Measurements from ENCODE around the gene ZNF786.
"Not testable (repeated sequence)": the region's sequence is repeated elsewhere in the genome, so short reads cannot be mapped to it uniquely, and the experiment has no call there.

The ZNF786 gene

DNA sequence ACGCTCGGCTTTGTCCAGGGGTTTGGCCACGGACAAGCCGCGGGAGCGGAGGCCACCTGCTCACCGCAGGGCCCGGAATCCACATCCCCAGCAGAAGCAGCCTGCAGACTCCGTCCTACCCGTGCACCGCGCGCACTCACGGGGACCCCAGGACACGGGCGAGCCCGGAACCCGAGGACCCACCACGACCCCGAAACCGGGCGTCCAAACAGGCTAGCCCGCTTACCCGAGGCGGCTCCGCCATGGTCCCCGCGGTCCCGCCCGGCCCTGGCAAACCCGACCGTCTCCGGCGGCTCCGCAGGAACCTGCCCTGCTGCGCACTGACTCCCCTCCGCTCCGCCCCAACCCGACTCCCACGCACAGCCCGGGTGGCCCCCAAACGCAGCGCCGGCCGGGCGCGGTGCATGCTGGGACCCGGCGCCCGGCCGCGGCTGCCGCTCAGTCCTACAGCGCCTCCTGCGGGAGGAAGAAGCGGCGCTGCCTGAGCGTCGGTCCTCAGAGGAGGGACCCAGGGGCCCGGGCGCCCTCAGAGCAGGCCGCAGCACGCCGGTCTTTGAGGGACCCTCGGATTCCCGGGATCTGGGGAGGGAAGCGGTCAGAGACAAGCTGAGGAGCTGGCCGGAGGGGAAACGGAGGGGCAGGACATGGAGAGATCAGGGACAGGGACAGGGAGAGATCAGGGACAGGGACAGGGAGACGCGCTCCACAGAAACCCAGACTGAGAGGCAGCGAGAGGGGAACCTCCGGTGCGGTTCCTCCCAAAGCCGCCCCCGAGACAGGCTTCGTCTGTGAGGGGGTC lies at the start of gene ZNF786:
ZNF786 (minus strand) TSS at position 322 of the 799 bp plus-strand sequence; CDS start at position 244, 78 bp downstream.
- peak; percentile 95 for DNase-seq

DNA sequence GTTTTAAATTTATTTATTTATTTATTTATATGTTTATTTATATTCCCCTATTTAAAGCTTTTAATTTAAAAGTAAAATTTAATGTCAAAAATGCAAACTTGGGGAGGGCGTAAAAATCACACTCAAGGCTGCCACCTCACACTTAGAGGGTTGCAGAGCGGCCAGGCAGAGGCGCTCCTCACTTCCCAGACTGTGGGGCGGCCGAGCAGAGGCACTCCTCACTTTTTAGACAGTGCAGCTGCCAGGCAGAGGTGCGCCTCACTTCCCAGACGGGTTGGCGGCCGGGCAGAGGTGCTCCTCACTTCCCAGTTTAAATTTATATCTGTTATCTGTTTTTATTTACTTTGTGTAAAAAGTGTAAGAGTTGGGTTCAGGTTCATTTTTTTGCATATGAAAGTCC lies 45.6 kb upstream of the ZNF786 start:
- DNase-seq, result no peak

- peak; percentile 58 for DNase-seq
Observed at GRCh38 chr7:149133028-149133710, 42.7 kb upstream of the ZNF786 start.

DNA sequence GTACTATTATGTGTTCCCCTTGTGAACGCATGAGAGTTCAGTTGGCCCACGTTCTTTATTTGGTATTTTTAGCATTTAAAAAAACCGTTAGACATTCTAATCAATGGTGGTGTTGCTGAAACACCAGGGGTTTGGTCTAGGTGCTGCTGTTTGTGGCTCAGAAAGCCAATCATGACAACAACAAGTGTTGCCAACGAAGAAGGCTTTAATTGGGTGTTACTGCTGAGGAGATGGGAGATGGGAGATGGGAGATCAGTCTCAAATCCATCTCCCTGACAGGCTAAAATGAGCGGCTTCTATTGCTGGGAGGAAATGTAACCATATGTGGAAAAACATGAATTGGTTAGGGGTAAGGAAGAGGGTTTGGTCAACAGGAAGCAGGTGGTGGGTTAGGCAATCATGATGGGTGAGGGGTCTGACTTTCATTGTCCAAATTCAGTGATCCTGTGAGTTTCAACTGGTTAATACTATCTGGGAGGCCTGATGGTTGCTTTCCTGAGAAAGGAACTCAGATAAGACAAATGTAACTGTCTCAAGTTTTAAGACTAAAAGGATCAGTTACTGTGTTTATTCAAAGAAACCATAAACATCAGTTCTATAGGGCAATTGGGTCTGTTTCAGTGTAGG lies 40.2 kb upstream of the ZNF786 start:
- DNase-seq, result no peak

GRCh38 chr7:149126662-149127266 lies 36.2 kb upstream of the ZNF786 start:
- peak; percentile 72 for DNase-seq

- DNase-seq, result peak; percentile 95
Observed at GRCh38 chr7:149125863-149126661, 35.5 kb upstream of the ZNF786 start, which contains the start of gene ZNF425. Gene ZNF425 (minus strand): TSS chr7:149126324. CDS start chr7:149126213, 111 bp downstream.

DNA sequence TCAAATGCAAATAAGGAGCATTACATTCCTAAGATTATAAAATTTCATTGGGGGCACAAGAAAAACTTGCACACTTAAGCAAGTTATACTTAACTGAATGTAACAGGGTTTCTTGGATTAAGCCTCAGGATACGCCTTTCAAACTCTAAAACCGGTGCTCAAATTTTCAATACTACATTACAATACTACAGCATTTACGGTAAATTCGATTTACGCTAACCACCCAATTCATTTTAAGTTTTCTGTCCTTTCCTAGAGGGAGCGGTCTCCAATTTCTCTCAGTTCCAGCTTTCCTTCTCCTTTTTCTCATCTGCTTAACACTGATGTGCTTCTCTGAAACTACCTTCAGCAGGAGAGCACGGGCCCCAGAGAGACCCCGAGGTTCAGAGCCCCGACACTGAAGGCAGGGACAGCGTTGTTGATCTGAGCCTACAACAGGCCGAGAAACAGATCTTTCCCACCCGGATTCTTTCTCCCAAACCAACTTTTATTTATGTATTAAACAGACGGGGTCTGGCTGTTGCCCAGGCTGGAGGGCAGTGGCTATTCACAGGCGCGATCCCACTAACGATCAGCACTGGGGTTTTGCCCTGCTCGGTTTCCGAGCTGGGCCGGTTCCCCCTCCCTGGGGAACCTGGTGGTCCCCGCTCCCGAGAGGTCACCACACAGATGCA lies 34.8 kb upstream of the ZNF786 start:
- peak; percentile 69 for DNase-seq

DNA sequence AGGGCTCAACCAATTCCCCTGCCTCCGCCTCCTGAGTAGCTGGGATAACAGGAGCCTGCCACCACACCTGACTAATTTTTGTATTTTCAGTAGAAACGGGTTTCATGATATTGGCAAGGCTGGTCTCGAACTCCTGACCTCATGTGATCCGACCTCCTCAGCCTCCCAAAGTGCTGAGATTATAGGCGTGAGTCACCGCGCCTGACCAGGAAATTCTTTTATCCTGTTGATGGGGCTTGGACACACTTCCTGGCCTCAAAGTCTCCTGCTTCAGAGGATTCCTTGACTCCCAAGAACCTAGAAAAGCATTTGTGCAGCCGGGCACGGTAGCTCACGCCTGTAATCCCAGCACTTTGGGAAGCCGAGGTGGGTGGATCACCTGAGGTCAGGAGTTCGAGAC lies 19.5 kb upstream of the ZNF786 start:
- DNase-seq, result no peak

GRCh38 chr7:149104749-149105148 lies 14.2 kb upstream of the ZNF786 start:
- DNase-seq, result no peak

DNA sequence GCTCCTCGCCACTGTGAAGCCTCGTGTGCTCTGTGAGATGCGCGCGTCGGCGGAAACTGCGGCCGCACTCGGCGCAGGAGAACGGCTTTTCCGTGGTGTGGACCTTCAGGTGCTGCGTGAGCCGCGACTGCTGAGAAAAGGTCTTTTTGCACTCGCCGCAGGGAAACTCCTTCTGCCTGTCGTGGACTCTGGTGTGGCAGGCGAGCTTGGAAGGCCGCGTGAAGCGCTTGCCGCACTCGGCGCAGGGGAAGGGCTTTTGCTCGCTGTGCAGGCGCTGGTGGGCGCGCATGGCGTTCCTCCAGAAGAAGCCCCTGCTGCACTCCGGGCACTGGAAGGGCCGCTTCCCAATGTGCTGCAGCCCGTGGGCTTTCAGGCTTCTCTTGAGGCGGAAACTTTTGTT lies 13.7 kb upstream of the ZNF786 start:
- no peak for DNase-seq

DNA sequence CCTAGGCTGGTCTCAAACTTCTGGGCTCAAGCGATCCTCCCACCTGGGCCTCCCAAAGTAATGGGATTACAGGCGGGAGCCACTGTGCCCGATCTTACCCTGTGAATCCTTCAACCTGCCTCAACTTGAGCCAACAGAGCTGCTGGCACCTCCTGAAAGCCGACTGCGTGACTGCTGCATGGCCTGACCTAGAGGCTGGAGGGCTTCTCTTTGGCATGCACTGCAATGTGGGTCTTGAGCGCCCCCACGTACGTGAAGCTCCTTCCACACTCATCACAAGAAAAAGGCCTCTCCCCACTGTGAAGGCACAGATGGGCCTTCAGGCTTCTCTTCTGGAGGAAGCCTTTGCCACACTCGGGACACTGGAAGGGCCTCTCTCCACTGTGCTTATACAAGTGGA lies 12.9 kb upstream of the ZNF786 start:
- DNase-seq, result no peak

DNA sequence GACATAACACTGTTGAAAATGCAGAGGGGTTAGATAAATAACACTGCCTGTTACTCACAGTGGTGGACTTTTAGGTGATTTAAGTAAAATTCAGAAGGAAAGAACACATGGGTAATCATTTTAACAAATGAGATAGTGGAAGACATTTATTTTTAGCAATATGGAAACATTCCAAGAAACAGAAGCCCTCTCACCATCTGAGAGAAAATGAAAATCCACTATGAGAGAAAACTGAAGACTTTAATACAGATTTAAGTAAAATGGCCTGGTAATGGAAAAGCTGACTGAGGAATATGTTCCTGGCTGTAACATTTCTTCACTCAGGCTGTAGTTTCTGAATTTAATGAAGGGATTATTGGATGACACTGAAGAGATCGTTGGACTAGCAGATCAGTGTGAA lies 12.1 kb upstream of the ZNF786 start:
- no peak for DNase-seq

- DNase-seq, result no peak
Observed at GRCh38 chr7:149100821-149101220, 10.3 kb upstream of the ZNF786 start.

DNA sequence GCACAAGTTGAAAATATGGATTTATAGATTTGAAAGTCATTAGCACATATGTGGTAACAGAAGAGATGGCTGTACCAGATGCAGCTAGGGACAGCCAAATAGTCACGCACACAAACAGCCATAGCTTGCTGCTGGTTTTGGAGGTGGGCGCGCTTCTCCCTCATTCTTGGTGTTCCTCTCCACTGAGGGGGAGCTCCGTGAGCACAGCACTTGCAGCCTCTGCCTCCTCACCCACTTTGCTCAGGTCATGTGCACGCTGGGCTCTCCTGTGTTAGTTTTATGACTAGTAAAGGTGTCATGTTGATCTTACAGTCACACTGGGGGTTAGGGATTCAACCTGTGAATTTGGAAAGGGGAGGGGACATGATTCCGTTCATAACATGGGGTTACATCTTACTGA lies 8.5 kb upstream of the ZNF786 start:
- DNase-seq, result no peak

GRCh38 chr7:149097088-149097487 lies 6.6 kb upstream of the ZNF786 start:
- DNase-seq, result no peak

GRCh38 chr7:149093228-149093627 lies 2.7 kb upstream of the ZNF786 start:
- peak; percentile 33 for DNase-seq

DNA sequence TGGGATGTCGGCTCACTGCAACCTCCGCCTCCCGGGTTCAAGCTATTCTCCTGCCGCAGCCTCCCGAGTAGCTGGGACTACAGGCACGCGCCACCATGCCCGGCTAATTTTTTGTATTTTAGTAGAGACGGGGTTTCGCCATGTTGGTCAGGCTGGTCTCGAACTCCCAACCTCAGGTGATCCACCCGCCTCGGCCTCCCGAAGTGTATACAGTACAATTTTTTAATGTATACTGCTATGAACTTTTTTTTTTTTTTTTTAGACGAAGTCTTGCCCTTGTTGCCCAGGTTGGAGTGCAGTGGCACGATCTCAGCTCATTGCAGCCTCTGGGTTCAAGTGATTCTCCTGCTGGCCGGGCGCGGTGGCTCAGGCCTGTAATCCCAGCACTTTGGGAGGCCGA lies 1.7 kb upstream of the ZNF786 start:
- DNase-seq, result not testable (repeated sequence)

DNA sequence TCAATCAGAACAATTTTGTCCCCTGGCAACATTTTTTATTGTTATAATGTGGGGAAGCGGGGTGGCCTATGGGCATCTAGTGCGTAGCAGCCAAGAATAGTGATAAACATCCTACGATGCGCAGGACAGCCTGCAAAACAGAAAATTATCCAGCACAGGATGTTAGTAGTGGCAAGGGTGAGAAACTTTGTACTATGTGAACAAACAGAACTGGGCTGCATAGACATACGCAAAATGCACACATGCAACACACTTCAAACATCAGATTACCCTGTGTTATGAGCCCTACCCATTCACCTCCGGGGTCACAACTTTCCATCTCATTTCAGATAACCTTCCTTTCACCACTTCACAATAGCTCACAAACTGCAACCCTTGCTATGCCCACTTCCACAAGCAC lies 3.1 kb downstream of the ZNF786 start:
- no peak for DNase-seq

- peak; percentile 18 for DNase-seq
Observed at GRCh38 chr7:149085866-149086265, 4.7 kb downstream of the ZNF786 start.

DNA sequence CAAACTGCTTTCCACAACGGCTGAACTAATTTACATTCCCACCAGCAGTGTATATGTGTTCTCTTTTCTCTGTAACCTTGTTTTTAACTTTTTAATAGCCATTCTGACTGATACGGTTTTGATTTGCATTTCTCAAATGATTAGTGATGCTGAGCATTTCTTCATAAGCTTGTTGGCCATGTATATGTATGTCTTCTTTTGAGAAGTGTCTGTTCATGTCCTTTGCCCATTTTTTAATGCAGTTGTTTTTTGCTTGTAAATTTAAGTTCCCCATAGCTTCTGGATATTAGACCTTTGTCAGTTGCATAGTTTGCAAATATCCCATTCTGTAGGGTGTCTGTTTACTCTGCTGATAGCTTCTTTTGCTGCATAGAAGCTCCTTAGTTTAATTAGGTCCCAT lies 6.1 kb downstream of the ZNF786 start:
- DNase-seq, result no peak

- DNase-seq, result peak; percentile 17
Observed at GRCh38 chr7:149081914-149082313, 8.6 kb downstream of the ZNF786 start.

DNA sequence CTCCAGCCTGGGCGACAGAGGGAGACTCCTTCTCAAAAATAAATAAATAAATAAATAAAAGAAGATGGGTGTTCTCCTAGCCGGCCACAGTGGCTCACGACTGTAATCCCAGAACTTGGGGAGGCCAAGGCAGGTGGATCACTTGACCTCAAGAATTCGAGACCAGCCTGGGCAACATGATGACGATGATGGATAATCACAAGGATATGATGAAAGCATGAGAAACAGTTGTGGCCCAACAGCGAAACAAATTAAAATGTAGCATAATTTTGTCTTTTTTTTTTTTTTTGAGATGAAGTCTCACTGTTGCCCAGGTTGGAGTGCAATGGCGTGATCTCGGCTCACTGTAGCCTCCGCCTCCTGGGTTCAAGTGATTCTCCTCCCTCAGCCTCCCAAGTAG lies 12.9 kb downstream of the ZNF786 start:
- DNase-seq, result no peak
